GM21390 (cell line): ENCODE results near the gene SHE.
"Not testable (repeated sequence)": the region's sequence is repeated elsewhere in the genome, so short reads cannot be mapped to it uniquely, and the experiment has no call there.

Experiments used
- ATAC-seq: cut with Tn5 transposase; IDR thresholded peaks from one replicate; pipeline ENCODE4 v1.9.1; 2021; ENCODE audit not compliant: unreplicated experiment

Gene SHE

GRCh38 chr1:154517661-154518060, 15.4 kb upstream of the SHE start:
- ATAC-seq, result no peak

DNA sequence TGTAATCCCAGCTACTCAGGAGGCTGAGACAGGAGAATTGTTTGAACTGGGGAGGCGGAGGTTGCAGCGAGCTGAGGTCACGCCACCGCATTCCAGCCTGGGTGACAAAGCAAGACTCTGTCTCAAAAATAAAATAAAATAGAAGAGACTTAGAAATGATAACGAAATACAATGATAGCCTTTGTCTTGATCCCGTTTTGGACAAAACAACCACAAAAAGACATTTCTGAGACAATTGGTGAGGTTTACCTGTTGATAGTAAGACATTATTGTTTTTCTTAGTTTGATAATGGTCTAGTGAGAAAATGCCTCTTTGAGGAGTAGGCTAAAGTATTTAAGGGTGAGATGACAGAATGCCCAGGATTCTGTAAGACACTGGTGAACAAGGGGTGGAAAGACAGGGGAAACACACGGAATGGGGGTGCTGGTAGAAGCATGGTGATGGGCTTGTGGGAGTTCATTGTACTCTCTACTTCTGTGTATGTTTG, 11.9 kb upstream of the SHE start:
- ATAC-seq, result no peak

DNA sequence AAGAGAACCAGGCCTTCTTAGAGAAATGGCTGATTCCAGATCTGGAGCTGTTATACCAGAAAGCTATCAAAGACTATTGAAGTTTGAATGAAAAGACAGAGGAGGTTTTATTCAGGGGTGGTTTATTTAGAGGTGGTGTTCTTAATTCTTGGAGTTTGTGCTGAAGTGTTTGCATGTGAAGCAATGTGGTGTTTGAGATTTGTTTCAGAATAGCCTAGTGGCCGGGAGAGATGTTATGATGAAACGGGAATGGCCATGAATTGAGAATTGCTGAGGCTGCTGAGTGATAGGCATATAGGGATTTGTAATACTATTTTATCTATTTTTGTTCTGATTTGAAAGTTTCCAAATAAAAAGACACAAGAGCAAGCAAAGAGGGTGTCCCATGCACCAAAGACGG, 10.5 kb upstream of the SHE start:
- no peak for ATAC-seq

DNA sequence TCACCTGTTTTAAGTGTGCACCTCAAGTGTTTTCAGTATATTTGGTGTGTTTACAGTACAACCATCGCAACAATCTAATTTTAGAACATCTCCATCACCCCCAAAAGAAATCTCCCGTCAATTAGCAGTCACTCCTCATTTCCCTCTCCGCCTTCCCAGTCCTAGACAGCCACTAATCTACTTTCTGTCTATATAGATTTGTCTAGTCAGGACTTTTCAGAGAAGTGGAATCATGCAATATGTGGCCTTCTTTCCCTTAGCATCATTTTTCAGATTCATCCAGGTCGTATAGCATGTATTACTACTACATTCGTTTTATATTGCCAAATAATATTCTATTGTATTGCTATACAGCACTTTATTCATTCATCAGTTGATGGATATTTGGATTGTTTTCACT, 1.7 kb upstream of the SHE start:
- no peak for ATAC-seq

- no peak for ATAC-seq
These were observed 518 bp upstream of the SHE start for GRCh38 chr1:154502744-154503115.

DNA sequence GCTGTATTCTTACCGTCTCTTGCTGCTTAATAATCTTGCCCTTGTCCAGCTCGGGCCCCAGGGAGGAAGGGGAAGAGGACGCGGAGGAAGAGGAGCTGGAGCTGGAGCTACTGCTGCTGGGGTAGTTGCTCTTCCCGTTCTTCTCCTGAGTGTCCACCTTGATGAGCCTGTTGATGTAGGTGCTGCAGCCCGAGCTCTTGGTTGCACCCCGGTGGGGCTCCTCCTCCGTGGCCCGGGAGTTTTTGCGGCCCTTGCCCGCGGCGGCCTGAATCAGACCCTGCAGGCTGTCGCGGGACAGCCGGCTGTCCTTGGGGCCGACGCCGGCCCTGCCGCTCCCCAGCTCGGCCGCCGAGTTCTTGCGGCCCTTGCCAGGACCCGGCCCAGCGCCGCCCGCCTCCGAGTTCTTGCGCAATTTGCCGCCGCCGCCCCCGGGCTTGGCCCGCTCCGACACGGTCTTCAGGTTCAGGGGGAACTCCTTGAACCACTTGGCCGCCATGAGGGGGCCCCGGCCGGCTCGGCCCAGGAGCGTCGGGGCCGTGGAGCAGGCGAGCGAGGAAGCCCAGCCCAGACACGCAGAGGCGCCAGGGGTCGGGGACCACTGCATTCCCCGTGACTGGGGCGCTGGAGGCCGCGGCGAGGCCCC, 668 bp downstream of the SHE start:
- no peak for ATAC-seq

- no peak for ATAC-seq
These were observed 1.7 kb downstream of the SHE start for GRCh38 chr1:154500533-154500932.

DNA sequence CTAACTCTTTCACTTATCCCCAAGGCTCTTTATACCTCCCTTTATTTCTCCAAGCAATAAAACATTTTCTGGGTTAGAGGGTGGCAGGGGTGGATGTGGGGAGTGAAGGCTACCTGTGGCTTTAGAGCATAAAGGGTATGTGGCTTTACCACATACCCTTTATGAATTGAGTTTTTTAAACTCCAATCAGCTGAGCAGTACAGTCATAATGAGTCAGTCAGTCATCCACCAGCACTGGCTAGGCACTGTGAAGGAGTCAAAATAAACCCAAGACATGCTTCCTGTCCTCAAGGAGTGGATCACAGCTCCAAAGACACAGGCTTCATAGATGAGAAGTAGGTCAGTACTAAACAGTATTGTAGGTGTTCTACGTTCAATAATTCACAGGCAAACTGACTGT, 2.8 kb downstream of the SHE start:
- no peak for ATAC-seq

- no peak for ATAC-seq
These were observed 5.0 kb downstream of the SHE start for GRCh38 chr1:154497026-154497806.

DNA sequence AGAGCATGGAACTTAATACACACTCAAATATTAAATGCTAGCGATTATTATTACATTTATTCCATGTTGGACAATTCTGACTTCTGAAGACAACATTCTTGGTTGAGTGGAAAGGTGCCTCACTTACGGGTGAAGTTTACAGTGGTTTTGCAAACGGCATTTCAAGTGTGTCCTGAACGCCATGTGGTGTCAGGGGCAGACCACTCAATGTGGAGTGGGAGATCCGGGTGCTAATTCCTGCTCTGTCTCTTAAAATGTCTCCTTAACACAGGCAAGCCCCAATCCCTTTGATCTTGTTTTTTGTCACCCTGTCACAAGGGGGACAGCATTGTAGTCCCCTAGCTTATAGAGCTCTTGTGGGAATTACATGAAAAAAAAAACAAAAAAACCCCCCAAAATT, 5.8 kb downstream of the SHE start:
- ATAC-seq, result no peak

GRCh38 chr1:154495496-154496273, 6.5 kb downstream of the SHE start:
- ATAC-seq, result no peak

DNA sequence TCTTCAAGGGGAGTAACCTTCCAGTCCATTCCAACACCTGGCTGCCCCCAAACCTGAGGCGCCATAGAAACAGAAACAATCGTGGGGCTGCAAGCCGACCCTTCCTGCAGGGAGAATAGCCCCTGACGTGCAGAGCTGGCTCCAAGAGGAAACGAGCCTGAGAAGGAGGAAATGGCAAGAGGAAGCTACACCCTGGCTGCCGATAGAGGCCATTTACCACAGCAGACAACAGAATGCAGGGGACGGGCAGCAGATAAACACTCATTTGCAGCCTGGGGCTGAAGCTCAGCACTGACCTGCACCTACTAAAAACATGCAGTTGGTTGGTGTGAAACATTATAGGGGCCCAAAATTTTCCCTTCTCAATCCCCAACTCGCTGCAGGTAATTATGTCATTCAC, 8.9 kb downstream of the SHE start:
- ATAC-seq, result no peak

DNA sequence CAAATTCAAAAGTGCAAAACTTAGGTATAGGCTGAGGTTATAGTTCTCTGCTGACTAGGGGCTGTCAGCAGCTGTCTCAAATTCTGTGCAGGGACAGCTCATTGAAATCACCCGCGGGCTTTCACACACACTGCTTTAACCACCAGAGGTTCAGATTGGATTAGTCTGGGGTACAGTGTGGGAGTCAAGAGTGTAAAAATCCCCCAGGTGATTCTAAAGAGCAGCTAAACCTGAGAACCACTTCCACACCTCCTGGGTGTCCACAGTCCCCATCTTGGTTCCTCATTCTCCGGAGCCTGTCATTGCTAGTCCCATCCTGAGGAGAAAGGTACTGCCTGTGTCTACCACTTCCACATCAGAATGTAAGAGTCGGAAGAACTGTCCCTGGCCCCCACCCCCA, 10.1 kb downstream of the SHE start:
- no peak for ATAC-seq

- ATAC-seq, result no peak
These were observed 11.9 kb downstream of the SHE start for GRCh38 chr1:154490317-154490716.

DNA sequence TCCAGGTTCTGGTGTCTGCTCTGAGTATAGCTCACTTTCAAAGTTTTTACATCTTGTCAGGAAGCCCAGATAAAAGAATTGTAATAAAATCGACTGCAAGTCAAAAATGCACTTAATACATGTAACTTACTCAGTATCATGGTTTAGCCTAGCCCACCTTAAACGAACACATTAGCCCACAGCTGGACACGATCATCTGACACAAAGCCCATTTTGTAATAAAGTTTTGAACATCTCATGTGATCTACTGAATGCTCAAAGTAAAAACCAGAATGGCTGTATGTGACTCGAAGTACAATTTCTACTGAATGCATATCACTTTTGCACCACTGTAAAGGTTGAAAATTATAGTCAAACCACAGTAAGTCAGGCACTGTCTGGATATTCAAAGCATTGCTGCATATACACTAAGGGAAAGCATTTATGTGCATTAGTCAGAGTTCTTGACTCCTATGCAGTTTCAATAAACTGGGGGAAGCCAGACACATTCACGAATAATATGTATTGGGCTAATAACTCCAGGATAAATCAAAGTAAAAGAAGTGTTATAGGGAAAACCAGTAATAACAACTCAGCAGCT, 12.4 kb downstream of the SHE start:
- ATAC-seq, result no peak

- ATAC-seq, result no peak
These were observed 13.3 kb downstream of the SHE start for GRCh38 chr1:154488922-154489321.

DNA sequence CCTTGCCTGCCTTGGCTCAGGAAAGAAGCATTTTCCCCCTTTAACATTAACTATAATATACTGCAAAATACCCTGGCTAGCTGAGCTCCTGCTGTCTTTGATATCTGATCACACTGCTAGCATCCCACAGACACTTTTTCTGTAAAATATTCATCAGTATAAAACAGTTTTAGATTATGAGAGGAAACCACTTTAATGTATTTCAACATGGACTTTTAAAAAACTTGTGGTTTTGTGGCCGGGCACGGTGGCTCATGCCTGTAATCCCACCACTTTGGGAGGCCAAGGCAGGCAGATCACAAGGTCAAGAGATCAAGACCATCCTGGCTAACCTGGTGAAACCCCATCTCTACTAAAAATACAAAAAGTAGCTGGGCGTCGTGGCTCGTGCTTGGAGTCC, 15.5 kb downstream of the SHE start:
- not testable (repeated sequence) for ATAC-seq

- ATAC-seq, result no peak
These were observed 16.2 kb downstream of the SHE start for GRCh38 chr1:154485910-154486496.

GRCh38 chr1:154485106-154485505, 17.1 kb downstream of the SHE start:
- no peak for ATAC-seq

GRCh38 chr1:154483941-154484803, 18.0 kb downstream of the SHE start:
- ATAC-seq, result no peak
